Neural progenitor cell (in vitro differentiated cells): Measurements from ENCODE around the gene TXNDC5. TPM values are rescaled to one million over a fixed set of nuclear protein-coding genes. Genes with fewer than 3 reads are reported as not detected.

Experiments used
- DNase-seq: peaks from one replicate; pipeline ENCODE4 v3.0.0-alpha.2; 2016; ENCODE audit warnings: low spot score
- H2AFZ ChIP-seq: fragments of 200-600 bp; sonication (generic); replicated peaks from 2 replicates; pipeline ENCODE4 v1.6.1; 2016; ENCODE audit warnings: antibody characterized with exemption
- H3F3A ChIP-seq: fragments of 200-600 bp; sonication (generic); 2 replicates; pipeline ENCODE4 v1.6.1; 2016; ENCODE audit warnings: antibody characterized with exemption, low read depth
- H3K27ac ChIP-seq: fragments of 200-600 bp; sonication (generic); 2 replicates; pipeline ENCODE4 v1.5.1; 2016; ENCODE audit warnings: mild to moderate bottlenecking
- H3K27me3 ChIP-seq: fragments of 200-600 bp; sonication (generic); 2 replicates; pipeline ENCODE4 v1.6.1; 2016; ENCODE audit warnings: mild to moderate bottlenecking, moderate library complexity
- H3K36me3 ChIP-seq: fragments of 200-600 bp; sonication (generic); 2 replicates; pipeline ENCODE4 v1.5.1; 2016
- H3K4me1 ChIP-seq: fragments of 200-600 bp; sonication (generic); 2 replicates; pipeline ENCODE4 v1.6.1; 2016; ENCODE audit warnings: mixed run types
- H3K4me2 ChIP-seq: fragments of 200-600 bp; sonication (generic); 2 replicates; pipeline ENCODE4 v1.6.1; 2016
- H3K4me3 ChIP-seq: fragments of 200-600 bp; sonication (generic); 2 replicates; pipeline ENCODE4 v1.5.1; 2016
- H3K79me2 ChIP-seq: fragments of 200-600 bp; sonication (generic); 2 replicates; pipeline ENCODE4 v1.6.1; 2016; ENCODE audit warnings: low read depth
- H3K9ac ChIP-seq: fragments of 200-600 bp; sonication (generic); 2 replicates; pipeline ENCODE4 v1.6.1; 2016
- H3K9me3 ChIP-seq: fragments of 200-600 bp; sonication (generic); 2 replicates; pipeline ENCODE4 v1.5.1; 2016; ENCODE audit warnings: low read depth
- H4K20me1 ChIP-seq: fragments of 200-600 bp; sonication (generic); 2 replicates; pipeline ENCODE4 v1.6.1; 2016; ENCODE audit warnings: low read depth
- H3K27ac Mint-ChIP-seq: 3 replicates; pipeline ENCODE4 v1.8.0; 2021; ENCODE audit warnings: mixed read lengths
- H3K27me3 Mint-ChIP-seq: 2 replicates; pipeline ENCODE4 v1.8.0; 2022; ENCODE audit warnings: low read depth, mild to moderate bottlenecking, inconsistent platforms, moderate library complexity, mixed read lengths; ENCODE audit not compliant: insufficient read depth
- H3K36me3 Mint-ChIP-seq: 3 replicates; pipeline ENCODE4 v1.8.0; 2021; ENCODE audit warnings: mixed read lengths
- H3K4me1 Mint-ChIP-seq: 3 replicates; pipeline ENCODE4 v1.8.0; 2021; ENCODE audit warnings: mixed read lengths
- H3K4me3 Mint-ChIP-seq: 3 replicates; pipeline ENCODE4 v1.8.0; 2021; ENCODE audit warnings: mild to moderate bottlenecking, moderate library complexity, mixed read lengths
- H3K9me3 Mint-ChIP-seq: 3 replicates; pipeline ENCODE4 v1.8.0; 2020; ENCODE audit warnings: mixed read lengths
- EZH2 ChIP-seq: fragments of 200-600 bp; sonication (generic); IDR thresholded peaks from 2 replicates; pipeline ENCODE4 v1.6.1; 2017; ENCODE audit warnings: antibody characterized with exemption, mild to moderate bottlenecking, moderate library complexity
- EZH2phosphoT487 ChIP-seq: fragments of 200-600 bp; sonication (generic); IDR thresholded peaks from 2 replicates; pipeline ENCODE4 v1.6.1; 2017; ENCODE audit warnings: antibody characterized with exemption
- total RNA-seq: library from RNA; depleted of rRNA; stranded (reverse); fragments of >200 nt; gene quantifications from 2 replicates; pipeline ENCODE4 v1.2.3, GENCODE V29; 2015; ENCODE audit warnings: low replicate concordance
- TF ChIP-seq, protein P1 (sequence below): fragments of 200-600 bp; sonication (generic); IDR thresholded peaks from 2 replicates; pipeline ENCODE4 v1.5.1; 2017; ENCODE audit warnings: antibody characterized with exemption, mild to moderate bottlenecking

TXNDC5 gene
- total RNA-seq, 1 donor from 2014 or later = 155 TPM

GRCh38 chr6:7917729-7918128 lies 7.1 kb upstream of the TXNDC5 start:
- H3K4me1 ChIP-seq = peaks cover 23% of the 10 kb centered on the region
- no peaks in the 10 kb centered on the region for H3K9me3 ChIP-seq
- Mint-ChIP-seq H3K4me1 (no peaks in the 10 kb centered on the region), H3K9me3 (no peaks in the 10 kb centered on the region), H3K36me3 (no peaks in the 10 kb centered on the region), H3K4me3 (no peak overlapping the region), H3K27me3 (no peaks in the 10 kb centered on the region), H3K27ac (no peak overlapping the region)
- H3K9ac ChIP-seq = no peak overlapping the region
- H3F3A ChIP-seq = peaks cover 9% of the 10 kb centered on the region
- no peaks in the 10 kb centered on the region for H3K79me2 ChIP-seq
- H3K36me3 ChIP-seq = no peaks in the 10 kb centered on the region
- no peak for DNase-seq
- H3K27ac ChIP-seq = no peak overlapping the region
- no peak overlapping the region for H3K4me2 ChIP-seq
- H4K20me1 ChIP-seq = no peaks in the 10 kb centered on the region
- H2AFZ ChIP-seq = no peak overlapping the region
- H3K4me3 ChIP-seq = no peak overlapping the region
- peaks cover 16% of the 10 kb centered on the region for H3K27me3 ChIP-seq
- TF ChIP-seq, protein P1, sequence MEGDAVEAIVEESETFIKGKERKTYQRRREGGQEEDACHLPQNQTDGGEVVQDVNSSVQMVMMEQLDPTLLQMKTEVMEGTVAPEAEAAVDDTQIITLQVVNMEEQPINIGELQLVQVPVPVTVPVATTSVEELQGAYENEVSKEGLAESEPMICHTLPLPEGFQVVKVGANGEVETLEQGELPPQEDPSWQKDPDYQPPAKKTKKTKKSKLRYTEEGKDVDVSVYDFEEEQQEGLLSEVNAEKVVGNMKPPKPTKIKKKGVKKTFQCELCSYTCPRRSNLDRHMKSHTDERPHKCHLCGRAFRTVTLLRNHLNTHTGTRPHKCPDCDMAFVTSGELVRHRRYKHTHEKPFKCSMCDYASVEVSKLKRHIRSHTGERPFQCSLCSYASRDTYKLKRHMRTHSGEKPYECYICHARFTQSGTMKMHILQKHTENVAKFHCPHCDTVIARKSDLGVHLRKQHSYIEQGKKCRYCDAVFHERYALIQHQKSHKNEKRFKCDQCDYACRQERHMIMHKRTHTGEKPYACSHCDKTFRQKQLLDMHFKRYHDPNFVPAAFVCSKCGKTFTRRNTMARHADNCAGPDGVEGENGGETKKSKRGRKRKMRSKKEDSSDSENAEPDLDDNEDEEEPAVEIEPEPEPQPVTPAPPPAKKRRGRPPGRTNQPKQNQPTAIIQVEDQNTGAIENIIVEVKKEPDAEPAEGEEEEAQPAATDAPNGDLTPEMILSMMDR = no peak
- no peak for TF ChIP-seq EZH2phosphoT487
- TF ChIP-seq EZH2 = no peak

GRCh38 chr6:7916959-7917358 lies 6.4 kb upstream of the TXNDC5 start:
- Histone ChIP-seq H2AFZ (no peak overlapping the region), H3K4me3 (no peak overlapping the region), H3K27me3 (peaks cover 24% of the 10 kb centered on the region), H3K27ac (no peak overlapping the region), H3K9ac (no peak overlapping the region), H3K79me2 (no peaks in the 10 kb centered on the region), H4K20me1 (no peaks in the 10 kb centered on the region), H3F3A (peaks cover 13% of the 10 kb centered on the region), H3K4me1 (peaks cover 24% of the 10 kb centered on the region), H3K4me2 (no peak overlapping the region), H3K36me3 (no peaks in the 10 kb centered on the region), H3K9me3 (no peaks in the 10 kb centered on the region)
- Mint-ChIP-seq H3K4me3 (no peak overlapping the region), H3K9me3 (no peaks in the 10 kb centered on the region), H3K36me3 (no peaks in the 10 kb centered on the region), H3K4me1 (no peaks in the 10 kb centered on the region), H3K27me3 (no peaks in the 10 kb centered on the region), H3K27ac (no peak overlapping the region)
- DNase-seq = no peak
- TF ChIP-seq EZH2 (no peak), EZH2phosphoT487 (no peak)
- TF ChIP-seq, protein P1 = no peak

DNA sequence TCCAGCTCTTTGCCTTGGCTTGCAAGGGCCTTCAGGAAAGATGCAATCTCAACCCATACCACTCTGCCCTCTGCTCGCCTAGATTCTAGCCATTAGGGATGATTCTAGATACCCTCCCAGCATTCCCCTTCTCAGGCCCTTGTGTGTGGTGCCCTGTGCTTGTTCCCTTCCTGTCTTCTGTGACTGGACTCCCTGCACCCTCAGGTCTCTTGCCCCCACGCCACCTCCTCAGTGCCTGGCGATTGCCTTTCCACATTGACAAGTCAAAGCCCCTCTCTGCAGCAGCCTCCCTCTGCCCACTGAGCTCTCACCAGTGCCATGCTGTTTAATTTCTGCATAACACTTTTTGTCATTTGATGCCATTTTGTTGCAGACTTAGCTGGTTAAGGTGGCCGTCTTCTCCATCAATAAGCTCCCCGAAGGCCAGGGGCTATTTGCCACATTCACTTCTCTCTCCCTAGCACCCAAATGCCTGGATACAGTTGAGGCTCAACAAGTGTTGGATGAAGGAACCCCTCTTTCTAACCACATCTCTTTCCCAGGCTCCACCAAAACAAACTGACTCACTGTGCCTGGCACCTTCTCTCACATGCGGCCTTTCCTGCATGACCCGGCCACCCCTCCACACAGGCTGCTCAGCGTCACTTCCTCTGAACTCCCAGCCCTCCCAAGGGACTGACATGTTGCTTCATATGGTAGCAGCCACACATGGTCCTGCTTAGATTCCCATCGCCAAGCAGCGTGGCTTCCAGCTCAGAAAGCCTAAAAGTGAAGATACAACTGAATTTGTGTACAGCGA lies 4.6 kb upstream of the TXNDC5 start:
- Mint-ChIP-seq H3K27ac (no peak overlapping the region), H3K4me1 (peaks cover 3% of the 10 kb centered on the region), H3K27me3 (peaks cover 3% of the 10 kb centered on the region), H3K4me3 (no peak overlapping the region), H3K36me3 (no peaks in the 10 kb centered on the region), H3K9me3 (no peaks in the 10 kb centered on the region)
- H3K79me2 ChIP-seq = no peaks in the 10 kb centered on the region
- TF ChIP-seq, protein P1 = no peak
- no peak for TF ChIP-seq EZH2
- TF ChIP-seq EZH2phosphoT487 = no peak
- H3K27ac ChIP-seq = no peak overlapping the region
- H2AFZ ChIP-seq = no peak overlapping the region
- no peaks in the 10 kb centered on the region for H4K20me1 ChIP-seq
- H3K4me1 ChIP-seq = peaks cover 24% of the 10 kb centered on the region
- H3K9me3 ChIP-seq = no peaks in the 10 kb centered on the region
- H3K36me3 ChIP-seq = no peaks in the 10 kb centered on the region
- H3K4me3 ChIP-seq = no peak overlapping the region
- no peak for DNase-seq
- no peak overlapping the region for H3K4me2 ChIP-seq
- H3K27me3 ChIP-seq = peaks cover 35% of the 10 kb centered on the region
- H3F3A ChIP-seq = peaks cover 26% of the 10 kb centered on the region
- H3K9ac ChIP-seq = no peak overlapping the region
